Measurements from ENCODE around the gene ATP1B3. TPM values are rescaled to one million over a fixed set of nuclear protein-coding genes. Genes with fewer than 3 reads are reported as not detected.

ATP1B3 gene
- total and polyA plus RNA-seq, 4 donors = 6.8 to 30.2 (median 11.3) TPM

DNA sequence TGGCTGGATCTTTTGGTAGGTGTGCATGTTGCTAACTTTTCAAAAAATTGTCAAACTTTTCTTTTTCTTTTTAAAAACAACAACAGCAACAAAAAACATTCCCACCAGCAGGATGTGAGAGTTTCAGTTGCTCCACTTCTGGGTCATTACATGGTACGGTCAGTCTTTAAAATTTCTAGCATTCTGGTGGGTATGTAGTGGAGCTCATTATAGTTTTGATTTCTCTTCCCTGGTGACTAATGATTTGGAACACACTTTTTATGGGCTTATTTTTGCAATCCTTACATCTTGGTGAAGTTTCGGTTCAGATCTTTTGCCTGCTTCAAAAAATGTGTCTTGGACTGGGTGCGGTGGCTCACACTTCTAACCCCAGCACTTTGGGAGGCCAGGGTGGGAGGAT, 19.3 kb downstream of the ATP1B3 start:
- TF ChIP-seq GABPA (IDR thresholded peaks at IDR 0.05 in 1 of 2, conservative IDR thresholded peaks at IDR 0.05 in 1 of 2) (no peak), YY1 (IDR thresholded peaks at IDR 0.05) (no peak), EGR1 (IDR thresholded peaks at IDR 0.05; ENCODE audit: low read depth in 2 of 2) (no peak), JUND (IDR thresholded peaks at IDR 0.05) (no peak), SP1 (IDR thresholded peaks at IDR 0.05) (no peak), HNF4A (conservative IDR thresholded peaks at IDR 0.05) (no peak), RXRA (IDR thresholded peaks at IDR 0.05) (no peak), RAD21 (IDR thresholded peaks at IDR 0.05) (no peak), TAF1 (conservative IDR thresholded peaks at IDR 0.05) (no peak), FOXA2 (IDR thresholded peaks at IDR 0.05) (no peak)
- TF ChIP-seq, protein P1, sequence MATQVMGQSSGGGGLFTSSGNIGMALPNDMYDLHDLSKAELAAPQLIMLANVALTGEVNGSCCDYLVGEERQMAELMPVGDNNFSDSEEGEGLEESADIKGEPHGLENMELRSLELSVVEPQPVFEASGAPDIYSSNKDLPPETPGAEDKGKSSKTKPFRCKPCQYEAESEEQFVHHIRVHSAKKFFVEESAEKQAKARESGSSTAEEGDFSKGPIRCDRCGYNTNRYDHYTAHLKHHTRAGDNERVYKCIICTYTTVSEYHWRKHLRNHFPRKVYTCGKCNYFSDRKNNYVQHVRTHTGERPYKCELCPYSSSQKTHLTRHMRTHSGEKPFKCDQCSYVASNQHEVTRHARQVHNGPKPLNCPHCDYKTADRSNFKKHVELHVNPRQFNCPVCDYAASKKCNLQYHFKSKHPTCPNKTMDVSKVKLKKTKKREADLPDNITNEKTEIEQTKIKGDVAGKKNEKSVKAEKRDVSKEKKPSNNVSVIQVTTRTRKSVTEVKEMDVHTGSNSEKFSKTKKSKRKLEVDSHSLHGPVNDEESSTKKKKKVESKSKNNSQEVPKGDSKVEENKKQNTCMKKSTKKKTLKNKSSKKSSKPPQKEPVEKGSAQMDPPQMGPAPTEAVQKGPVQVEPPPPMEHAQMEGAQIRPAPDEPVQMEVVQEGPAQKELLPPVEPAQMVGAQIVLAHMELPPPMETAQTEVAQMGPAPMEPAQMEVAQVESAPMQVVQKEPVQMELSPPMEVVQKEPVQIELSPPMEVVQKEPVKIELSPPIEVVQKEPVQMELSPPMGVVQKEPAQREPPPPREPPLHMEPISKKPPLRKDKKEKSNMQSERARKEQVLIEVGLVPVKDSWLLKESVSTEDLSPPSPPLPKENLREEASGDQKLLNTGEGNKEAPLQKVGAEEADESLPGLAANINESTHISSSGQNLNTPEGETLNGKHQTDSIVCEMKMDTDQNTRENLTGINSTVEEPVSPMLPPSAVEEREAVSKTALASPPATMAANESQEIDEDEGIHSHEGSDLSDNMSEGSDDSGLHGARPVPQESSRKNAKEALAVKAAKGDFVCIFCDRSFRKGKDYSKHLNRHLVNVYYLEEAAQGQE (IDR thresholded peaks at IDR 0.05) = no peak
- TF ChIP-seq, protein P2, sequence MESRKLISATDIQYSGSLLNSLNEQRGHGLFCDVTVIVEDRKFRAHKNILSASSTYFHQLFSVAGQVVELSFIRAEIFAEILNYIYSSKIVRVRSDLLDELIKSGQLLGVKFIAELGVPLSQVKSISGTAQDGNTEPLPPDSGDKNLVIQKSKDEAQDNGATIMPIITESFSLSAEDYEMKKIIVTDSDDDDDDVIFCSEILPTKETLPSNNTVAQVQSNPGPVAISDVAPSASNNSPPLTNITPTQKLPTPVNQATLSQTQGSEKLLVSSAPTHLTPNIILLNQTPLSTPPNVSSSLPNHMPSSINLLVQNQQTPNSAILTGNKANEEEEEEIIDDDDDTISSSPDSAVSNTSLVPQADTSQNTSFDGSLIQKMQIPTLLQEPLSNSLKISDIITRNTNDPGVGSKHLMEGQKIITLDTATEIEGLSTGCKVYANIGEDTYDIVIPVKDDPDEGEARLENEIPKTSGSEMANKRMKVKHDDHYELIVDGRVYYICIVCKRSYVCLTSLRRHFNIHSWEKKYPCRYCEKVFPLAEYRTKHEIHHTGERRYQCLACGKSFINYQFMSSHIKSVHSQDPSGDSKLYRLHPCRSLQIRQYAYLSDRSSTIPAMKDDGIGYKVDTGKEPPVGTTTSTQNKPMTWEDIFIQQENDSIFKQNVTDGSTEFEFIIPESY (IDR thresholded peaks at IDR 0.05) = no peak
- TF ChIP-seq, protein P3, sequence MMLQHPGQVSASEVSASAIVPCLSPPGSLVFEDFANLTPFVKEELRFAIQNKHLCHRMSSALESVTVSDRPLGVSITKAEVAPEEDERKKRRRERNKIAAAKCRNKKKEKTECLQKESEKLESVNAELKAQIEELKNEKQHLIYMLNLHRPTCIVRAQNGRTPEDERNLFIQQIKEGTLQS (IDR thresholded peaks at IDR 0.05) = no peak
- WGBS = 99% methylated on average over 3 of the region's 3 CpGs

DNA sequence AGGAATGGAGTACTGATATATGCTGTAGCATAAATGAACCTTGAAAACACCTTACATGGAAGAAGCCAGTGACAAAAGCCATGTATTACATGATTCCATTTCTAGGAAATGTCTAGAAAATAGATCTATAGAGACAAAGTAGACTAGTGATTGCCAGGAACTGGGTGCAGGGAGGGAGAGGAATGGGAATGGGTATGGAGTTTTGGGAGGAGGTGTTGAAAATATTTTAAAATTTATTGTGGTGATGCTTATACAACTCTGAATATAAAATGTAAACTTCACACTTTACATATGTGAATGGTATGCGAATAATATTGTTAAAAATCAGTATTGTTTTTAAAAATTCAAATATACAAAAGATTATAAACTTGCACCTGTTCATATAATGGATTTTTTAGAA, 22.5 kb downstream of the ATP1B3 start:
- WGBS = 98% methylated on average over 1 of the region's 1 CpG
- TF ChIP-seq, protein P4, sequence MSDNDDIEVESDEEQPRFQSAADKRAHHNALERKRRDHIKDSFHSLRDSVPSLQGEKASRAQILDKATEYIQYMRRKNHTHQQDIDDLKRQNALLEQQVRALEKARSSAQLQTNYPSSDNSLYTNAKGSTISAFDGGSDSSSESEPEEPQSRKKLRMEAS (IDR thresholded peaks at IDR 0.05) = no peak
- no peak for TF ChIP-seq TAF1 (conservative IDR thresholded peaks at IDR 0.05)
- no peak for TF ChIP-seq EGR1 (IDR thresholded peaks at IDR 0.05; ENCODE audit: low read depth in 2 of 2)
- TF ChIP-seq, protein P3 (IDR thresholded peaks at IDR 0.05) = no peak
- TF ChIP-seq NR2F2 (IDR thresholded peaks at IDR 0.05) = no peak

More for the DNA sequence above, 19.3 kb downstream of the ATP1B3 start:
- Histone ChIP-seq H3K27me3 (ENCODE audit: control insufficient read depth in 4 of 4, insufficient read depth in 4 of 4, low read length in 3 of 4) (no peaks in the 10 kb centered on the region), H3K36me3 (ENCODE audit: control insufficient read depth in 4 of 4, insufficient read depth in 3 of 4, low read depth in 1 of 4, low read length in 3 of 4) (no peaks in the 10 kb centered on the region), H3K27ac (ENCODE audit: low read depth in 1 of 2, low read length in 2 of 2) (no peak overlapping the region), H3K4me1 (ENCODE audit: control insufficient read depth in 4 of 4, insufficient read depth in 4 of 4, low read length in 3 of 4) (no peaks in the 10 kb centered on the region), H3K9ac (ENCODE audit: low read depth in 1 of 2, low read length in 2 of 2) (no peak overlapping the region), H3K4me3 (ENCODE audit: low read depth in 1 of 3, low read length in 3 of 3) (no peak overlapping the region), H3K9me3 (ENCODE audit: control insufficient read depth in 4 of 4, low read length in 3 of 4) (peaks cover 0 to 7% (median 2%) of the 10 kb centered on the region in 4 donors)
- no peak for DNase-seq (ENCODE audit: low spot score)

More for the DNA sequence above, 22.5 kb downstream of the ATP1B3 start:
- Histone ChIP-seq H3K36me3 (ENCODE audit: control insufficient read depth in 4 of 4, insufficient read depth in 3 of 4, low read depth in 1 of 4, low read length in 3 of 4) (no peaks in the 10 kb centered on the region), H3K27ac (ENCODE audit: low read depth in 1 of 2, low read length in 2 of 2) (no peak overlapping the region), H3K27me3 (ENCODE audit: control insufficient read depth in 4 of 4, insufficient read depth in 4 of 4, low read length in 3 of 4) (no peaks in the 10 kb centered on the region), H3K9me3 (ENCODE audit: control insufficient read depth in 4 of 4, low read length in 3 of 4) (peaks cover 0 to 7% (median 2%) of the 10 kb centered on the region in 4 donors), H3K4me1 (ENCODE audit: control insufficient read depth in 4 of 4, insufficient read depth in 4 of 4, low read length in 3 of 4) (no peaks in the 10 kb centered on the region), H3K9ac (ENCODE audit: low read depth in 1 of 2, low read length in 2 of 2) (no peak overlapping the region), H3K4me3 (ENCODE audit: low read depth in 1 of 3, low read length in 3 of 3) (no peak overlapping the region)
- DNase-seq (ENCODE audit: low spot score) = no peak

All from liver (tissue), 9 donors.